ENCODE results near the gene ATF3.
"Not testable (repeated sequence)": the region's sequence is repeated elsewhere in the genome, so short reads cannot be mapped to it uniquely, and the experiment has no call there.

ATF3 gene

GRCh38 chr1:212655668-212656440, 47.3 kb downstream of the ATF3 start:
- Histone ChIP-seq H3K27me3 (ENCODE audit: insufficient read depth, low read length, poor library complexity) (no peaks in the 10 kb centered on the region), H4K20me1 (ENCODE audit: insufficient read depth, low read length) (no peaks in the 10 kb centered on the region), H3K9ac (ENCODE audit: low read depth, low read length) (no peak overlapping the region), H3K36me3 (ENCODE audit: insufficient read depth, low read length) (no peaks in the 10 kb centered on the region), H3K9me3 (ENCODE audit: insufficient read depth, low read length, severe bottlenecking) (no peaks in the 10 kb centered on the region), H3K4me1 (ENCODE audit: insufficient read depth, low read length) (no peaks in the 10 kb centered on the region), H2AFZ (ENCODE audit: low read depth, low read length) (no peak overlapping the region), H3K79me2 (ENCODE audit: insufficient read depth, low read length) (no peaks in the 10 kb centered on the region), H3K27ac (ENCODE audit: low read length) (no peak overlapping the region), H3K4me3 (ENCODE audit: low read depth in 1 of 2, low read length in 2 of 2) (no peak overlapping the region), H3K4me2 (ENCODE audit: insufficient read depth, low read length) (no peak overlapping the region)
- TF ChIP-seq EZH2 (IDR thresholded peaks at IDR 0.05; ENCODE audit: borderline replicate concordance, low read depth, low read length, severe bottlenecking): no peak
- no peak for TF ChIP-seq CTCF (IDR thresholded peaks at IDR 0.05; ENCODE audit: borderline replicate concordance, extremely low read depth, low read length, poor library complexity, severe bottlenecking)
- no peak for ATAC-seq (ENCODE audit: insufficient read depth, low read depth)
- DNase-seq: no peak

DNA sequence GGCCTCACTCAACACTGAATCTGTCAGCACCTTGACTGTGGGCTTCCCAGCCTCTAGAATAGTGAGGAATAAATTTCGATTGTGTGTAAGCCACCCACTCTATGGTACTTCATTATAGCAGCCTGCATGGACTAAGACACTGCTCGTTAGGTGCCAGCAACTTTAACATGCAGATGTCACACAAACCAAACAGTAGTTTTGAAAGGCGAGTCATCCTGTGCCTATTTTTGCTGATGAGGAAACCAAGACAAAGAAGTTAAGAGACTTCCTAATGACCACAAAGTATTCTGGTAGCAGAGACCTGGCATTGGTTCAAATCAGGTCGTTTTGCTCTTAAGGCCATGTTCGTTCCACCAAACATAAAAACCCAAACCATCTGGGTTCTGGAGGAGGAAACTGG, 48.2 kb downstream of the ATF3 start:
- Histone ChIP-seq H3K4me3 (ENCODE audit: low read depth in 1 of 2, low read length in 2 of 2) (no peak overlapping the region), H4K20me1 (ENCODE audit: insufficient read depth, low read length) (no peaks in the 10 kb centered on the region), H3K9me3 (ENCODE audit: insufficient read depth, low read length, severe bottlenecking) (no peaks in the 10 kb centered on the region), H2AFZ (ENCODE audit: low read depth, low read length) (no peak overlapping the region), H3K4me1 (ENCODE audit: insufficient read depth, low read length) (no peaks in the 10 kb centered on the region), H3K79me2 (ENCODE audit: insufficient read depth, low read length) (no peaks in the 10 kb centered on the region), H3K9ac (ENCODE audit: low read depth, low read length) (no peak overlapping the region), H3K27me3 (ENCODE audit: insufficient read depth, low read length, poor library complexity) (no peaks in the 10 kb centered on the region), H3K4me2 (ENCODE audit: insufficient read depth, low read length) (no peak overlapping the region), H3K36me3 (ENCODE audit: insufficient read depth, low read length) (no peaks in the 10 kb centered on the region), H3K27ac (ENCODE audit: low read length) (no peak overlapping the region)
- no peak for ATAC-seq (ENCODE audit: insufficient read depth, low read depth)
- DNase-seq: no peak
- TF ChIP-seq CTCF (IDR thresholded peaks at IDR 0.05; ENCODE audit: borderline replicate concordance, extremely low read depth, low read length, poor library complexity, severe bottlenecking) (no peak), EZH2 (IDR thresholded peaks at IDR 0.05; ENCODE audit: borderline replicate concordance, low read depth, low read length, severe bottlenecking) (no peak)

GRCh38 chr1:212658250-212658649, 49.7 kb downstream of the ATF3 start:
- ATAC-seq (ENCODE audit: insufficient read depth, low read depth); H3K36me3 ChIP-seq (ENCODE audit: insufficient read depth, low read length): not testable (repeated sequence)

DNA sequence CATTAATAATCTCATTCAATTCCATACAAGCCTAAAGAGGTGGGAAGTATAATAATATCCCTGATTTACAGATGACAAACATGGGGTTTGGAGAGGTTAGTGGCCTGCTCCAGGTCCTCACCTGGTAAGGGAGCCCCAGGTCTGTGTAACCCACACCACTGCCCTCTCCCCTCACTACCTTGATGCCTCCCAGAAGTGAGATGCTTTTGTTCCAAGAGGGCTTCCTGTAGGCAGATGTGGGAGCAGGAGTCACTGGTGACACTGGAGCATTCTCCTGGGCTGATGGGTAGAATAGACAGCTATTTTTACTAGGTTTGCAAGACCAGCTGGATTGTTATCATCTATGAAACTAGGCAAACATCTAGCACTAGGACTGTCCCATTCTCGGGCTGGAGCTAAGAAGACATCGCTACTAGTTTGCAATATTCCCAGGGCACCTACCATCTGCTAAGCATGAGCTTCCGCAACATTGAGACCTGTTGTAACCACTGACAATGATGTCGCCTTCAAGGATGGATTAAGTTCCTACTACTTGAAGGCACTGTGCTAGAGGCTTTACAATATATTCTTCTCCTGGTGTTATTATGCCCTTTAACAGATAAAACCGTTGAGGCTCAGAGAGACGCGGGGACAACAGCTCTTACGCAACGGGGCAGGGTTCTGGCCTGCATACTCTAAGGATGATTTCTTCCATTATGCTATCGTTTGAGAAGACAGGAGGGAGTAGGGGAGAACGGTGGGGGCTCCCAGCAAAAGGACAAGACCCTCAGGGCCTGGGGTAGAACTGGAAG, 56.0 kb downstream of the ATF3 start:
- no peaks in the 10 kb centered on the region for H3K79me2 ChIP-seq (ENCODE audit: insufficient read depth, low read length)
- no peaks in the 10 kb centered on the region for H4K20me1 ChIP-seq (ENCODE audit: insufficient read depth, low read length)
- H3K36me3 ChIP-seq (ENCODE audit: insufficient read depth, low read length): no peaks in the 10 kb centered on the region
- H2AFZ ChIP-seq (ENCODE audit: low read depth, low read length): no peak overlapping the region
- ATAC-seq (ENCODE audit: insufficient read depth, low read depth): 0 out of 3 replicates have a peak, but pooled peaks have one; percentile 2
- TF ChIP-seq CTCF (IDR thresholded peaks at IDR 0.05; ENCODE audit: borderline replicate concordance, extremely low read depth, low read length, poor library complexity, severe bottlenecking) (no peak), EZH2 (IDR thresholded peaks at IDR 0.05; ENCODE audit: borderline replicate concordance, low read depth, low read length, severe bottlenecking) (no peak)
- no peak overlapping the region for H3K27ac ChIP-seq (ENCODE audit: low read length)
- no peak overlapping the region for H3K4me3 ChIP-seq (ENCODE audit: low read depth in 1 of 2, low read length in 2 of 2)
- H3K4me2 ChIP-seq (ENCODE audit: insufficient read depth, low read length): peak overlapping the region; percentile 57; the same call in 1 of the 2 replicates
- H3K9me3 ChIP-seq (ENCODE audit: insufficient read depth, low read length, severe bottlenecking): no peaks in the 10 kb centered on the region
- peaks cover 6% of the 10 kb centered on the region; the same call in 1 of the 2 replicates for H3K4me1 ChIP-seq (ENCODE audit: insufficient read depth, low read length)
- DNase-seq: no peak
- no peak overlapping the region for H3K9ac ChIP-seq (ENCODE audit: low read depth, low read length)
- H3K27me3 ChIP-seq (ENCODE audit: insufficient read depth, low read length, poor library complexity): no peaks in the 10 kb centered on the region

More at GRCh38 chr1:212658250-212658649, 49.7 kb downstream of the ATF3 start:
- H3K79me2 ChIP-seq (ENCODE audit: insufficient read depth, low read length); H3K27me3 ChIP-seq (ENCODE audit: insufficient read depth, low read length, poor library complexity); H3K27ac ChIP-seq (ENCODE audit: low read length); H4K20me1 ChIP-seq (ENCODE audit: insufficient read depth, low read length); H3K4me1 ChIP-seq (ENCODE audit: insufficient read depth, low read length); H3K9me3 ChIP-seq (ENCODE audit: insufficient read depth, low read length, severe bottlenecking); H3K4me2 ChIP-seq (ENCODE audit: insufficient read depth, low read length); H3K9ac ChIP-seq (ENCODE audit: low read depth, low read length); H2AFZ ChIP-seq (ENCODE audit: low read depth, low read length); H3K4me3 ChIP-seq (ENCODE audit: low read depth in 1 of 2, low read length in 2 of 2): not testable (repeated sequence)
- peak; percentile 18 for DNase-seq
